Neutrophil (primary cell): ENCODE results near the gene WBP2.

Experiments used
- H3K27ac ChIP-seq: fragments of 200-600 bp; sonication (generic); 2 replicates; pipeline ENCODE4 v1.5.1; 2016; ENCODE audit warnings: mild to moderate bottlenecking, moderate library complexity
- H3K27me3 ChIP-seq: fragments of 200-600 bp; sonication (generic); 2 replicates; pipeline ENCODE4 v1.6.0; 2016; ENCODE audit warnings: mild to moderate bottlenecking
- H3K36me3 ChIP-seq: fragments of 200-600 bp; sonication (generic); 2 replicates; pipeline ENCODE4 v1.5.1; 2017
- H3K4me1 ChIP-seq, 2 experiments: fragments of 200-600 bp in 1 of 2; sonication (generic) in 1 of 2; 1 replicate in 1 of 2; 2 replicates in 1 of 2; pipeline versions ENCODE4 v1.5.1 to v1.6.1; 2013 to 2016; ENCODE audit warnings: low read depth in 1 of 2, low read length in 1 of 2, mild to moderate bottlenecking in 1 of 2, moderate library complexity in 1 of 2; ENCODE audit not compliant: control insufficient read depth in 1 of 2, insufficient read depth in 1 of 2
- H3K4me3 ChIP-seq, 2 experiments: fragments of 200-600 bp in 1 of 2; sonication (generic) in 1 of 2; 1 replicate in 1 of 2; 2 replicates in 1 of 2; pipeline ENCODE4 v1.5.1; 2013 to 2016; ENCODE audit warnings: low read depth in 1 of 2, low read length in 1 of 2, mild to moderate bottlenecking in 1 of 2, moderate library complexity in 1 of 2
- H3K9me3 ChIP-seq: fragments of 200-600 bp; sonication (generic); 2 replicates; pipeline ENCODE4 v1.5.1; 2016
- CTCF ChIP-seq: fragments of 200-600 bp; sonication (generic); IDR thresholded peaks from 2 replicates; pipeline ENCODE4 v1.5.1; 2016; ENCODE audit warnings: antibody characterized with exemption

Gene WBP2

GRCh38 chr17:75819116-75819515, 36.0 kb downstream of the WBP2 start:
- no peak overlapping the region for H3K4me3 ChIP-seq
- no peak for TF ChIP-seq CTCF
- H3K27me3 ChIP-seq, result no peaks in the 10 kb centered on the region
- H3K36me3 ChIP-seq, result peaks cover 60% of the 10 kb centered on the region
- H3K4me1 ChIP-seq, result no peaks in the 10 kb centered on the region
- no peaks in the 10 kb centered on the region for H3K9me3 ChIP-seq
- peak overlapping the region; percentile 29 for H3K27ac ChIP-seq

- H3K4me3 ChIP-seq, result no peak overlapping the region
- no peaks in the 10 kb centered on the region for H3K9me3 ChIP-seq
- H3K27ac ChIP-seq, result peak overlapping the region; percentile 29
- TF ChIP-seq CTCF, result no peak
- peaks cover 60% of the 10 kb centered on the region for H3K36me3 ChIP-seq
- no peaks in the 10 kb centered on the region for H3K27me3 ChIP-seq
- H3K4me1 ChIP-seq, result no peaks in the 10 kb centered on the region
Measured at GRCh38 chr17:75818326-75818885, 36.7 kb downstream of the WBP2 start.

- Histone ChIP-seq H3K36me3 (peaks cover 64% of the 10 kb centered on the region), H3K4me3 (no peak overlapping the region), H3K9me3 (no peaks in the 10 kb centered on the region), H3K27me3 (no peaks in the 10 kb centered on the region), H3K27ac (no peak overlapping the region), H3K4me1 (no peaks in the 10 kb centered on the region)
- no peak for TF ChIP-seq CTCF
Measured at GRCh38 chr17:75817571-75817970, 37.6 kb downstream of the WBP2 start.

- TF ChIP-seq CTCF, result no peak
- H3K36me3 ChIP-seq, result peaks cover 73% of the 10 kb centered on the region
- H3K4me3 ChIP-seq, result no peak overlapping the region
- H3K4me1 ChIP-seq, result no peaks in the 10 kb centered on the region
- no peaks in the 10 kb centered on the region for H3K27me3 ChIP-seq
- no peaks in the 10 kb centered on the region for H3K9me3 ChIP-seq
- no peak overlapping the region for H3K27ac ChIP-seq
Measured at GRCh38 chr17:75816693-75817092, 38.4 kb downstream of the WBP2 start.

GRCh38 chr17:75815399-75815798, 39.7 kb downstream of the WBP2 start:
- peaks cover 75% of the 10 kb centered on the region for H3K36me3 ChIP-seq
- no peaks in the 10 kb centered on the region for H3K9me3 ChIP-seq
- no peaks in the 10 kb centered on the region for H3K27me3 ChIP-seq
- TF ChIP-seq CTCF, result no peak
- H3K4me1 ChIP-seq, result no peaks in the 10 kb centered on the region
- H3K27ac ChIP-seq, result no peak overlapping the region
- no peak overlapping the region for H3K4me3 ChIP-seq
